T-helper 1 cell treated with Interleukin-12 subunit alpha and Interleukin-12 subunit beta and Interleukin-4 antibody, amounts not matched to agents 30 ng/mL and 1 ng/mL, for 36 hours (primary cell): ENCODE results near the gene PHF12. TPM values are rescaled to one million over a fixed set of nuclear protein-coding genes. Genes with fewer than 3 reads are reported as not detected.

ENCODE experiments used
- intact Hi-C: fragments of 100-400 bp; cut with micrococcal nuclease; formaldehyde crosslinking; loops from one replicate; pipeline ENCODE4 v1.15.1; 2024
- total RNA-seq: library from RNA; stranded (reverse); gene quantifications from 2 replicates; pipeline ENCODE4 v1.2.3, GENCODE V29; 2022

PHF12 gene
- total RNA-seq, 1 donor from 2014 or later = 78.5 TPM

DNA sequence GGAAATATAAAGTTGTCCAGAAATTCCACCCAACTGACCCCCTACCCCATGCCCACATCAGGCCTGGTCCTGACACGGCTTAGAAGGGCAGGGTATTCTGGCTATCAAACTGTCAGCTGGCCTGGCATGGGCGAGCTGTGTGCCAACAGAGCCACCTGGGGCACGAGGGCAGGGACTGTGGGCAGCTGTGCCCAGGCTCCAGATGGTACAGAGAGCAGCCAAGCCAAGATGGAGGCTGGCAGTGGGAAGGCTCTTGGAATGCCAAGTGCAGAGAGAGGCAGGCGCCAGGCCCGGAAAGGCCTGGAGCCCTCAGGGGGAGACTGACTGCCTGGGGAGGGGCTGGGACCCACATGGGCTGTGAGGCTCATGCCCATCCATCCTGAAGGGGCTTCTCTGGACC, 24.3 kb upstream of the PHF12 start:
- intact Hi-C loops = no loop called here

DNA sequence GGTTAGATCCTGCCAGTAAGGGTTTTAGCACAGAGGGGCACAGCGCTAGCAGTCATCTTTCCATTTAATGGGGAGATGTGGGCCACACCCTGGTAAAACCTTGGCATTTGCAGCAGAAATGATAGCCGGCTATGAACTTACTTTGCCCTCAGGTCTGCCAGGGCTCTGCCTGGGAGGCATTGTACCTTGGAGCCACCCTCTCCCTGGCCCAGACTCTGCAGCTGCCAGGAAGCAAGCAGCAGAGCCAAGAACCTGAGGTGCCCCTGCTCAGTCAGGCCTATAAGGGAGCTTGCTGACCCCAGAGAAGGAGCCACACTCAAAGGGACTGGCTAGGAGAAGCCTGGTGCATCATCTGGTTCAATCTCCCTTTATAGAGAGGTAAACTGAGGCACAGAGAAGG, 23.7 kb upstream of the PHF12 start:
- intact Hi-C loops = no loop called here

DNA sequence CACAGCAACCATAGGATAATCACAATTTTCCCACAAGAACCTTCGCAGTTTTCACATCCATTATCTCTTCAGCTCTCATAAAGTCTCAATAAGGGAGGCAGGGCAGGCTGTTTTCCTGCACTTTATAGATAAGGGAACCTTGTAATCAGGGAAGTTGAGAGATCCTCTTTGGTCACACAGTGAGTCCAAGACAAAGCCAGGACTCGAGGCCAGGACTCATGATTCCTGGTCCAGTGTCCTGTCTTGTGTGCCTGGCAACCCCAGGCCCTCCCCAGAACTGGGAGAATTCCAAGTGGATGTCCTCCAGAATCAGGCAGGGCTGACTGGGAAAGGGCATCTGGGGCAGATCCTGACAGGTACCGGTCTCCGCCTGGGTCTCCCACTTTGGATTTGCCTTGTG, 23.1 kb upstream of the PHF12 start:
- intact Hi-C loops = no loop called here

DNA sequence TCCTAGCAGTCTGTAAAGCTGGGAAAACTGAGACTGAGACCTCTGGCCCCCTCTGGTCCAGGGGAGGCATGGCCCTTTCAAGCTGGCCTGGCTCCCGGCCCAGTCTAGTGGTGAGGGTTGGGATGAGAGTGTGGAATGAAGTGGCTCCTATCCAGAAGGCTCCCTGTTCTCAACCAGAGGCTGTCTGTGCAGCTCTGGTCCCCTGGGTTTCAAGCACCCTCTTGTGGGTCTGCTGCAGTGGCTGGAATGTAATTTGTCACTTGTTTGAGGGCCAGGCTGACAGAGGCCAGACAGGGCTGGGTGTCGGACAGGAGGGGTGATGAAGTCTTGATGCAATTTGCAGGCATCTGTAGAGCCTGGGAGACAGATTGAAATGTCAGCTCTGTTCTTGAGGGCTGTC, 22.1 kb upstream of the PHF12 start:
- intact Hi-C loops = no loop called here

DNA sequence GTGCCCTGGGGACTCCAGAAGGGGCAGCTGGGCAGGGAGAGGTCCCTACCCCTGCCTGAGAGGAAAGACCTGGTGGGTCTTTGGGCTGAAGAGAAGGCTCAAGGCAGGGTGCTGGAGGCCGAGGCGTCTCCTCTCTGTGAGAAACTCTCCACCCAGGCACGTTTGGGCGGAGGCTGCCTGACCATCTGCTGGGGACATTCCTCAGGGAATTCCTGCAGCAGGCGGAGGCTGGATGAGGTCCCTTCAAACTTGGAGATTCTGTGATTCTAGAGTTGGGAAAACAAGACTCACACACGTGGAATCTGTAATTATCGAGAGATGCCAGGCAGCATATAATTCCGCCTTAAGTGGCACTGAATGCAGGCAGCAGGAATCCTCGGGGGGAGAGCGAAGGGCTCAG, 21.1 kb upstream of the PHF12 start:
- intact Hi-C loops = no loop called here

DNA sequence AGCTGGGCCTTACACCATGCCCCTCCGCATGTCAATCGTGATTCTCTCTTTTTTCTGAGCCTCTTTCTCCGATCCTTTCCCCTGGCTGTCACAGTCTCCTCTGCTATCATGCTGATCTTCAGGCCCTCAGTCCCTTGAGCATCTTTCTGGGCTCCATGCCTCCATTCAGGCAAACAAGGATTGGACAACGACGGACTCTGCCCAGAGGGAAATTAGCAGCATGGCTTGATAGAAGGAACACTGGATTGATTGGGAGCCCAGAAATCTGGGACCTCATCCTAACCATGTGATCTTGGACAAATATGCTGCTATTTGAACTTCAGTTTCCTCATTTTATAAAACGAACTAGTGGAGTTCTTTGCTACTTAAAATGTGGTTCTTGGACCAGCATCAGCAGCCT, 19.6 kb upstream of the PHF12 start:
- intact Hi-C loops = no loop called here

DNA sequence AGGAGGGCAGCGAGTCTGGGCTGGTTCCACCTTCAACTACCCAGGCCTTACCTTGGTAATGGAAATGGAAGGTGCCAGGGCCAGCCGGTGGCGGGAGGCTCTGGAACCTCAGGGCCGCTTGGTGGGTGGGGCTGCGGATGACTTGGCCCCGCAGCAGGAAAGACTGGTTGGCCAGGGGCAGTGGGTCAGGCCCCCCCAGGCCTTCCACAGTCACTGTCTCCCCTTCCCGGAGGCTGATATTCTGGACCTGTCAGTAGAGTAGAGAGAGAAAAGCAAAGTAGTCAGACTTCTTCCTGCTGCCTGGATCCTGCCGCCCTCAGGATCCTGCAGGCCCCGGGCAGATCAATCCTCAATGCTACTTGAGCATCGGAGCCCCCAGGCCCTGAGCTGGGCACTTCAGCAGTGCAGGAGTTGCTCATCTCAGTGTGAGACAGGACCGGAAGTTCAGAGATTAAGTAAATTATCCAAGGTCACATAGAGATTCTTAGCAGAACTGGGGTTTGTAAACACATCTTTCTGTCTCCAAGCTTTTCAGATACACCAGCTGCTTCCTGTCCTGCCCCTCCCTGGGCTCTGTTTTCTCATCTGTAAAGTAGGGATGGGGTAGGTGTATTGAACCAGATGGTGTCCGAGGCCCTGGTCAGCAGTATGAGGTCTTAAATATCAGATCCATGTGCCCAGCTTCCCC, 18.5 kb upstream of the PHF12 start:
- intact Hi-C loops = no loop called here

DNA sequence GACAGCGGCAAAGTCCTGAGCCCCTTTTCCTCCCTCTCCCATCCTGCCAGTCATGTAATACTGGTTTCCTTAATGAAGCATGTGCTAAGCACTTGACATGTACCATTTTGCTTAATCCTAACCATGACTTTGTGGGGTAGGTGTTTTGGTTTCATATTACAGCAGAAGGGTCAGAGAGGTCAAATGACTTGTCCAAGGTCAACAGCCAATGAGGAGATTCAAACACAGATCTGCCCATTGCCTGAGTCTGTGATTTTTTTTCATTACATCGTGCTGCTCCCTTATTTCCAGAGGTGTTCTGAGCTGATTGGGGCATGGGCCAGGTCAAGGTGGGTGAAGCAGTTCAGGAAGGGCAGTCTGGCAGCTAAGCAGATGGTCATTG, 17.6 kb upstream of the PHF12 start:
- intact Hi-C loops = no loop called here

DNA sequence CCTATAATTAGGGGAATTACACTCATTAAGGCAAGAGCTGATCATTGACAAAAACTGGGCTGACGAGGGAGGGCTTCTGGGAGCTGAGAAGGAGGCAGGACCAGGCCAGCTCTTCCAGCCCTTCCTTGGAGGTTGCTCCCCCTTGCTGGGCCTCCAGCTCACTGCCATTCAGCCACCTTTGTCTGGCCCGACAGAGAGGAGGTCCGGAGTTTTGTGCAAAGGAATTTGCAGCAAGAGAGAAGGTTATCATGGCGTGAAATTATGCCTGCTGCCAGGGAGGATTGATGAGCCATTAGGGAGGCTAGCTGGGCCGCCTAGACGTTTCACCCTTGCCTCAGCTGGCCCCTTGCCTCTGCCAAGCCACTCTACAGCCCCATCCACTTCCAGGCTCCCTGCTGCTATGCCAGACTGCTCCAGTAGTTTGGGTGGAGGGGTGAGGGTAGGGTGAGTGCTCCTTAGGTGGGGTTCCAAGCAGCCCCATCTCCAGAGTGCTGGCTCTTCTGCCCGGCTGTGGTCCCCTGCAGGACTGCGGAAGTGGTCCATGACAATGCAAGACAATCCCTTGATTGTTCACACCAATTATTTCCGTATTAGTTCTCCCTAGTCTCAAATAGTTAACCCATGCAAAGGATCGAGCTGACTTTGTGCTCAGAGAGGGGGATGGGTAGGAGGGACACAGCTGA, 17.1 kb upstream of the PHF12 start:
- intact Hi-C loops = no loop called here

DNA sequence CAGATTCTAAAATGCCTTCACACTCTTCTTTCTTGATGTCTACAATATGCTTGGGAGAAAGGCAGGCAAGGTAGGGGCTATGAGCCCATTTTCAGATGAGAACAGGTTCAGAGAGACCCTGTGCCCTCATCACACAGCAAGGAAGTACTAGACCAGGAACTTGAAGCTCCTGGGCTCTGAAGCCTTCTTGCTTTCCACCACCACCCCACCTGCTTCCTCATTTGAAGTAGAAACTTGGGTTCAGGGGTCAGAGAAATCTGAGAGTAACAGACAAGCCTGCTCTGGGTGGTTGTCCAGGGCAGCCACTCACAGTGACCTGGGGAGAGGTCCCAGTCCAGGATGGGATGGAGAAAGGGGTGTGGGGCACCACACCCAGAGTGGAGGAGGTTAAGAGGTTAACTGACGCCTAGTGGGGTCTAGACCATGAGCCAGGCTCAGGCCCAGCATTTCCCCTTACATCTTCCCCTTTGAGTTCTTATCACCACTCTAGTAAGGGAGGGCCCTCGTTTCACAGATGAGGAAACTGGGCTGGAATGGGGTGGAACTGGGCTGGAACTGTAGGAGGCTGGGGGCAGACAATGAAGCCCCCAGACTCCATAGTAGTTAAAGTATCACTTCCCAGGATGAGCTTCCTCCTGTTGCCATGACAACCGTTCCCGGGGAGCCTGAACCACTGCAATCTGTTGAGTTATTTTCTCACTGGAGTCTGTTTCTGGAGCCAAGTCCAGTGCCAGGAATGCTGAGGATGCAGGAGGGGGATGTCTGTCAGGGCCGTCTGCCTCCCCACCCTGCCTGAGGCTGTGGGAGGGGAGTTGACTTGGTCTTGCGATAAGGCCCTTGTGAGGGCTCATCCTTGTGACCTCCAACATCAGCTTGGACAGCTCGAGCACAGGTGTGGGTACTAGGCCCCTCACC, 16.2 kb upstream of the PHF12 start:
- intact Hi-C loops = no loop called here

DNA sequence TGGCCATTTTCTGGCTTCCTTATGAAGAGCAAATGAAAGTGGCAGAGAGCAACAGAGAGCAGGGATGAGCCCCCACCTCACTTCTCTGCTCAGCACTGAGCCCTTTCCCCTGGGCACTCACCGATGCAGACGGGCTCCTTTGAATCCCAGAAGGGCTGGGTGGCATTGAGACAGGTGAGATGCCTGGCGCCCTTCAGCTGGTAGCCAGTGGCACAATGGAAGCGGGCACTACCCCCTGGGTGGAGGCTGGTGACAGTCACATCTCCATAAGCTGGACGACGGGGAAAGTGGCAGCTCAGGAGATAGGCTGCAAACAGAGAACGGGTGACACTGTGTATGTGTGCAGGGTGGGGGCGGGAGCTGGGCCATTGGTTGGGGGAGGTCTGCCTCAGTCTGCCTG, 12.5 kb upstream of the PHF12 start:
- intact Hi-C loops = no loop called here

DNA sequence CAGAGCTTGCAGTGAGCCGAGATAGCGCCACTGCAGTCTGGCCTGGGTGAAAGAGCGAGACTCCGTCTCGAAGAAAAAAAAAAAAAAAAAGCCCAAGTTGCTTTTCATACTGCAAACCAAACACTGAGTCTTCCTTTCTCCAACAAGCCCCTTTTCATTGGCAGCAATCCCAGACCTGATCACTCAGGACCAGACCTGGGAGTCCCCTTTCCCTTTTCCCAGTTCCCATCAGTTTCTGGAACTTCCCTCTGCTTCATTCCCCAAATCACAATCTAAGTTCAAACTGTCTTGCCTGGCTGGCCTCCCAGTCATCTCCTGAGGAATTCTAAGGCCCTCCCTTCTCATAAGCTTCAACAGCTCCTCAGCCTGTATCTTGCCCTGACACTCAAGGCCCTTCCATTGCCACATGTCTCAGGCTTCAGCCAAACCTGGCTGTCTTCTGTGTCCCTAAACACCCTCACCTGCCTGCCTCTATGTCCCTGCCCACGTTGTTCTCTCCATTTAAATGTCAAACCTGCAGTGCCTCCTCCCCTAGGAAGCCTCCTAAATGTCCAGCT, 11.8 kb upstream of the PHF12 start:
- intact Hi-C loops = no loop called here

DNA sequence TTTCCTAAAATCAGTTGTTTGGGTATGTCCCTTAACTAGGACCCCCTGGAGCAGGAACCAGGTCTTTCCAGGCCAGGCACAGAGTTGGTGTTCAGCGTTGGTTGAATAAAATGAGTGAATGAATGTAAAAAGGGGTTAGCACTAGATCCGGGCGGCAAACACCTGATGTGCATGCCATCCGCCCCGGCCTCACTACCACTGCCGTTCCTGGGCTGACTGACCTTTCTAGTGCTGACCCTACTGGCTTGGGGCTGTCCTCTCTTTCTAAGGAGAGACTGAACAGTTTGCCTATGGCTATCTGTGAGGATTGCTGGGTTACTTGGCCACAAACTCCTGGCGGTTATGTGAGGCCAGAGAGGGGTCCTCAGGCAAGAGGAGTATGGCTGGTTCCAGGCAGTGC, 10.1 kb upstream of the PHF12 start:
- intact Hi-C loops = no loop called here

DNA sequence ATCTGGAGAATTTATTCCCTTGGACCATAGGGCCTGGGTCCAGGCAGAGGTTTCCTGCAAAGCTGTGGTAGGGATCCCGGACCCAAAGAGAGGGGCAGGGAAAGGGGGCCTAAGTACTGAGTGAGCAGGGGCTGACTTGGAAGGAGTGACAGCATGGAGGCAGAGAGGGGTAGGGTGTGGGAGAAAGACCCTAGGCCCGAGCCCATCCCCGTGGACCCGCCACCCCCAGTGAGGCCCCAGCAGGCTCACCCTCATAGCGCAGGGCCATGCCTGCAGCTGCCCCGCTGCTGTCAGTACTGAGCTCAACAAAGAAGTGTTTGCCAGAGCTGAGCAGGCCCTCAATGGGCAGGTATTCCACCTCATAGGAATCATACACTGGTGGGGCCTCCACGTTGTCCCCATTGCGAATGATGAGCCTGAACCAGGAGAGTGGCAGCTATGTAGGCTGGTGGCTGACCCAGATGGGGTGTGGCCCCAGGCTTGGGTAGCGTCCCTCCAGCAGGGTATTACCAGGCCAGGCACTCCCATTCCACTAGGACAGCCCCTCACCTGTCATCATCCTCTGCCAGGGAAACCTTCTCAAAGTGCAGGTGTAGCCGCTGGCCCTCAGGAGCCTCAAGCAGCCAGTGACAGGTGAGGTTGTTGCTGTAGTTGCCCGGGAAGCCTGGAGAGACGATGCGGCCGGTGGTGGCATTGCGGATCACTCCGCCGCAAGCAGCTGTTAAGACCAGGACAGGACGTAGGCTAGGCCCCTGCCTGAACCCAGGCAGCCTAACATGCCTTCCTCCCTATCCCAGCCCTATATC, 9.1 kb upstream of the PHF12 start:
- intact Hi-C loops = no loop called here

DNA sequence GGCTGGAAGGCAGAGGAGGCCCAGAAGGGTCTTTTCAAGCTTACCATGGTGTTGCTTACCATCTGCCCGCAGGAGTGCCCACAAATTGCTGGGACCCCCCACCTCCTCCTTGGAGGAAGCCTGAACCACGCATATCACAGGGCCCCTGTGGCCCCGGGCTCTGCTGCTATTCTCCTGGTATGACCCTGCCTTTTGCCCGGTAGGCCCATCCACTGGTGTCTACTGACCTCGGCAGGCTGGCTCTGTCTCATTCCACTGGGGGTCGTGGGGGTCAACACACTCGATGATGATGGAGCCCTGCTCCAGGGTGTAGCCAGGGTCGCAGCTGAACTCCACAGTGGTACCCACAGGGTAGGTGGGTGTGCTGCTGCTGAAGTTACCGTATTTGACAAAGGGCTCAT, 8.2 kb upstream of the PHF12 start:
- intact Hi-C loops = loop anchor here (10.0 kb wide), 1 partner anchor 435 kb away; the partner anchor contains the start of gene TAOK1

DNA sequence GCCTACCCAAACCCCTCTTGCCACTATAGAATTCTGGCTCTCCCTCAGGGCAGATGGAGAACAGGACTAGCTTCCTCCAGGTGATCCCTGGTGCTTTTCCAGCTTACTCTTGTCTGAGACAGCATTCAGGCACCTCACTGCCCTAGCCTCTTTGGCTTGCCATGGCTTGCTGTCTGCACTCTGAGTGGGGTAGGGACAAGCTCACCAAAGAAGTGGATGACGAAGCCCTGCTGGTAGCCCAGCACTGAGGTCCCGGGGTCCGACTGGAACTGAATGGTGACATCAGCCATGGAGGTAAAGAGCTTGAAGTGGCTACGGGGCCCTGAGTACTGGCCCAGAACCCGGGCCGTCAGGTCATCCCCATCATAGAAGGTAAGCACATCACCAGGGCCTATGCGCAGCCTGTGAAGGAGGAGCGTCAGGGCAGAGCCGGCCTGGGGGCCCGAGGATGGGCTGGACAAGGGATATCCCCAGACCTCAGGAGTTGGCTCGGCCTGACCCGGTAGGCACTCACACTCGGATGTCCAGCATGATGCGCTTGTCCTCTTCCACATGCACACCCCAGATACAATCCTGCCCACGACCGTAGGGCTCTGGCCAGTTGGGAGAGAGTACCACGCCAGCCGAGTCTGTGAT, 7.6 kb upstream of the PHF12 start:
- intact Hi-C loops = loop anchor here (10.0 kb wide), 1 partner anchor 436 kb away; the partner anchor contains the start of gene TAOK1

DNA sequence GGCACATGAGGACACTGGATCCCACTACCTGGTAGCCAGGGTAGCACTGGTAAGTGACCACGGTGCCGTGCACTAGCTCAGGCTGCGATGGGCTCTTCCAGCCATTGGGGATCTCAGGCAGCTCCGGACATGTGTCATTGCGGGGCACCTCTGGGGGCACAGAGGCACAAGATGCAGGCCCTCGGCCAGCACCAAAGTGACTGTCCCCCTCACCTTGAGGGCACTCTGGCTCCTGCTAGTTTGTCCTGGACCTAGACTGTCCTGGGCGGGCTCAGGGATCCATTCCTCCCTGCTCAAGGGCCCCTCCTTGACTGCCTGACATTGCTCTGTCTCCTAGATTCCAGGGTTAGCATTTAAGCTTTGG, 6.7 kb upstream of the PHF12 start:
- intact Hi-C loops = loop anchor here (10.0 kb wide), 1 partner anchor 437 kb away; the partner anchor contains the start of gene TAOK1

DNA sequence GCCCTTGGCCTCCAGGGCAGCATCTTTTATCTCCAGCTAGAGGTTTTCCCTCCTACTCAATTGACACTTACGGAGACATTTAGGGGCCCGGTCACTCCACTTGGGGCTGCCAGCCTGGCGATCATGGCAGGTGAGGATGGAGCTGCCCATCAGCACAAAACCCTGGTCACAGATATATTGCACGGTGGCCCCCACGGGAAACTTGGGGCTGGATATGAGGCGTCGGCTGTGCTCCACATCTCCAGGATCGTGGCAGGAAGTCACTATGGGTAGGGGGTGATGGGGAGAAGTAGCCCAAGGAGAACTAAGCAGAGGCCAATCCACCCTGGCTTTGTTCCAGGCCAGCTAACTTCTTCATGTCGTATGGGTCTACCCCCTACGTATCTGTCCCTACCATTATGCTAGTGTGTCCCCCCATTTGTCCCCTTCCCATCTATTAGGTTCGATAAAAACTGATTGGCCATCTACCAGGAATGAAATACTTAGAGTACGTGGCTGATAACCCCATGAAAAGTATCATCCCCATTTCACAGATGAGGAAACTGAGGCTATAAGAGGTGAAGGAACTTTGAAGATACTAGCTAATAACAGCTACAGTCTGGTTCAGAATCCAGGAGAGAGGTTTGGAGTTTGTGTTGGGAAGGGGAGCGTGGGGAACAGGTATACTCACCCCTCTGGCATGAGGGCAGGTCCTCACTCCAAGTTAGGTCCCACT, 6.1 kb upstream of the PHF12 start:
- intact Hi-C loops = loop anchor here (10.0 kb wide), 1 partner anchor 437 kb away; the partner anchor contains the start of gene TAOK1

DNA sequence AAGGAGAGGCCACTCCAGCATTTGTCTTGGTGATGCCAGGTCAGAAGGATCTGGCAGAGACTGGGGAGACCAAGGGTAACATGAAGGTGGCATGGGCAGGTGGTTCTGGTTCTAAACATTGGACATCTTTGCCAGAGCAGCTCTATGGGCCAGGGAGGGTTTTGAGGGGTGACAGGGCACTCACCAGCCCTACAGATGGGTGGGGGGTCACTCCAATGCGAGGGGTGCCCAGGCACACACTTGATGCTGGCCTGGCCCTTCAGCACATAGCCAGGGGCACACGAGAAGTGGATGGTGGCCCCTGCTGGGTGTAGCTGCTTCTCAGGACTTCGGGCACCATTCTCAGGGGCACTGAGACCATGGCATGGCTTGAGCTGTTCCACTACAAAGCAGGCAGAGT, 5.5 kb upstream of the PHF12 start:
- intact Hi-C loops = loop anchor here (10.0 kb wide), 1 partner anchor 438 kb away; the partner anchor contains the start of gene TAOK1

DNA sequence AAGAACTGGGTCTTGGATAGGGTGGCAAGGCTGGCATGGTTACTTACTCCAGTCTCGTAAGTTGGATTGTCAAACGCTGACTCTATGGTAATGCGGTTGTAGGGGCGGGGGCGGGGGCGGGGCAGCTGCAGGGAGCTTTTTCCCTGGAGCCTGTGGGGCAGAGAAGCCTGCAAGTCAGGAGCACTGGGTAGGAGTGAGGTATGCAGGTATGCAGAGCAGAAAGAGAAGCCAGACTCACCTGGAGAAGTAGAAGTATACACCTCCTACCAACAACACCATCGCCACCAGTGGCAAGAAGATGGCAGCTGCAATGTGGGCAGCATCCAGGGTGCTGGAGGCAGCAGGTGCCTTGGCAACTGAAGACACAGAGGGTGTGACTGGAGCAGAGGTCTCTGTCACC, 4.8 kb upstream of the PHF12 start:
- intact Hi-C loops = loop anchor here (10.0 kb wide), 1 partner anchor 439 kb away; the partner anchor contains the start of gene TAOK1
